ENCODE data around the gene EHD4. TPM values are rescaled to one million over a fixed set of nuclear protein-coding genes. Genes with fewer than 3 reads are reported as not detected.
A peak's percentile ranks its signal among the peaks of the same experiment; 100 is the strongest.

Gene EHD4
- total and polyA plus RNA-seq, 12 donors = 23.4 to 62.7 (median 43.2) TPM

DNA sequence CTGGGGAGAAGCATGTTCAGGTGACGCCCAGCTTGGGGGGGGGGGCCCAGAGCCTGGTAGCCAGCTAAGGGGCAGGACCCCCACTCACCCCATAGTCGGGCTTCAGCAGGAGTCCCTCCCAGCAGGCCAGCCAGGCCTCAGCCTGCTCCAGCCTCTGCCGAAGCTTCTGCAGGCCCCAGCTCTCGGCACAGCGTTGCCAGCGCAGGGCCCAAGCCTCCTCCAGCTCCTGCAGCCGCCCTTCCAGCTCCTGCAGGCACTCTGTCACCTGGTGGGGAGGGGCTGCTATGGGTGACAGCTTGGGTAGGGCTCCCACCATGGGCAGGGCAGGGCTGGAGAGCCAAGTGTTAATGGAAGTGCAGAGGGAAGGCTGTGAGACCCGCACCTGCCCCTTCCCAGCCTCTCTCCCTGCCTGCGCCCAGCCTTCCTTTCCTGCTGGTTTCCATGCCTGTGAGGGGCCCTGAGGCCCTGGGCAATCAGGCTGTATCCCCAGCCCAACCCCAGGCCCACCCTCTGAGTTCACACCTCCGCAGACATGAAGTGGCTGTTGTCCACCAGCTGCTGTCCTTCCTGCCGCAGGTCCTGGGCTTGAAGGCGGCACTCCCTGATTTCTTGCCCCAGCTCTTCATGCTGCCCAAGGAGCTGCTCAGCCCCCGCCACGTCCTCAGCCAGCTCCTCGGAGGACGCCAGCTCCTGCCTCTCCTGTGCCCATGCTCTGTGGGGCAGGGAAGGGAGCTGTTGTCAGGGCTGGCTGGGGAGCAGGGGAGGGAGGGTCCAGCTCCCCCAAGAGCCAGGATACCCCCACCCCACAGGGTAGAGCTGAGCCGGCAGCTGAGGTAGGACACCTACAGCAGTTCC, 119.4 kb downstream of the EHD4 start:
- DNase-seq (no peak), ATAC-seq (no peak)
- no peaks in the 10 kb centered on the region for H3K9me3 ChIP-seq
- H3K27ac ChIP-seq = no peak overlapping the region
- no peak overlapping the region for H3K4me3 ChIP-seq
- H3K4me1 ChIP-seq = no peaks in the 10 kb centered on the region
- WGBS, 2 donors = 81 to 83% methylated on average over 17 of the region's 17 CpGs
- intact Hi-C loops (cut with DNase I) = no loop called here
- H3K27me3 ChIP-seq = no peaks in the 10 kb centered on the region
- H3K36me3 ChIP-seq = peaks cover 0 to 12% (median 4%) of the 10 kb centered on the region in 9 donors
- no peak for TF ChIP-seq CTCF (IDR thresholded peaks at IDR 0.05)

DNA sequence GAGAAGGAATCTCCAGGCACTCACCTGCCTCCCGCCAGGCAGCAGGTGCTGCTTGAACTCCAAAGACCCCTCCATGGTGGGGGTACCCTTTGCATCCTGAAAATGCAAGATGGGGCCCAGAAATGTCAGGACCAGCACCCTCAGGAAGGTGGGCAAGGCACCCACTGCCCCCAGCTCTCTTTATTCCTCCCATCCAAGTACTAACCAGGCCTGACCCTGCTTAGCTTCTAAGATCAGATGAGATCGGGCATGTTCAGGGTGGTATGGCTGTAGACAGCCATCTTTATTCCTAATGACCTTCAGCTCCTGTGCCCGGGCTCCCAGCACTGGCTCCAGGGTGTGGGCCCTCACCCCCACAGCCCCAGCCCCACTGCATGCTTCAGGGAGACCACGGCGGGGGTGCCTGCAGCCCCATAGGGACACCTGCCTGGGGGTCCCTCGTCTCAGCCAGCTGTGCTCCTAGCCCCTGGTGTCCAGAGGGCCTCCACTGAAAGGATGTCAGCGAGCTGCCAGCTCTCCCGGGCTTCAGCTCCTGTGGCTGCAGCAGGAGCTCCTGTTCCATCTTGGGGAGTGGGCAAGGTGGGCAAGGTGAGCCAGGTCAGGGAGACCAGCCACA, 120.5 kb downstream of the EHD4 start:
- Histone ChIP-seq H3K4me1 (no peaks in the 10 kb centered on the region), H3K36me3 (peaks cover 0 to 23% (median 14%) of the 10 kb centered on the region in 9 donors), H3K27me3 (no peaks in the 10 kb centered on the region), H3K9me3 (no peaks in the 10 kb centered on the region), H3K4me3 (no peak overlapping the region), H3K27ac (no peak overlapping the region)
- no peak for TF ChIP-seq CTCF (IDR thresholded peaks at IDR 0.05)
- ATAC-seq (no peak), DNase-seq (no peak)
- 85 to 89% methylated on average over 8 of the region's 8 CpGs for WGBS, 2 donors
- intact Hi-C loops (cut with DNase I) = no loop called here

DNA sequence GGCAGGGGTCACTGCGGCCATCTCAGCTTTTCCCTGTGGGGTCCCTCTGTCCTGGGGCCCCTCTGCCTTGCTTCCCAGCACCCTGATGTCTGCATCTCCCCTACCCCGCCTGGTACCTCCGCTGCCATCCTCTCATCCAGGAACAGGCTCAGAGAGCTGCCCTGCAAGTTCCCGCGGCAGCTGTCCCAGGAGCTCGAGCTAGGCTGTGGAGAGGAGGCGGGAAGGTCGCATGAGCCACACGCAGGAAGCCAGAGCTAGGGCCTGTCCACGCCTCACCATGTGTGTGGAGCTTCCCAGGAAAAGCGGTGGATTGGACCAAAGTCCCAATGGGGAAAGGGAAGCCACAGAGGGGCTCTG, 121.2 kb downstream of the EHD4 start:
- H3K36me3 ChIP-seq = peaks cover 0 to 30% (median 21%) of the 10 kb centered on the region in 9 donors
- H3K27me3 ChIP-seq = no peaks in the 10 kb centered on the region
- intact Hi-C loops (cut with DNase I) = no loop called here
- no peak overlapping the region for H3K27ac ChIP-seq
- H3K9me3 ChIP-seq = no peaks in the 10 kb centered on the region
- no peak for DNase-seq
- no peaks in the 10 kb centered on the region for H3K4me1 ChIP-seq
- peak in 1 of 8 donors; percentile 3 for ATAC-seq
- no peak for TF ChIP-seq CTCF (IDR thresholded peaks at IDR 0.05)
- 53 to 64% methylated on average over 11 of the region's 11 CpGs for WGBS, 2 donors
- no peak overlapping the region for H3K4me3 ChIP-seq

GRCh38 chr15:41850482-41851166, 121.7 kb downstream of the EHD4 start:
- peaks cover 0 to 35% (median 24%) of the 10 kb centered on the region in 9 donors for H3K36me3 ChIP-seq
- no peak for TF ChIP-seq CTCF (IDR thresholded peaks at IDR 0.05)
- H3K4me1 ChIP-seq = no peaks in the 10 kb centered on the region
- H3K9me3 ChIP-seq = no peaks in the 10 kb centered on the region
- DNase-seq = no peak
- no peak overlapping the region for H3K4me3 ChIP-seq
- intact Hi-C loops (cut with DNase I) = no loop called here
- no peak overlapping the region for H3K27ac ChIP-seq
- WGBS, 2 donors = 76 to 86% methylated on average over 16 of the region's 16 CpGs
- H3K27me3 ChIP-seq = no peaks in the 10 kb centered on the region
- no peak for ATAC-seq
